NCI-H748 (cell line): ENCODE results near the gene ELAVL3.
"Not testable (repeated sequence)": the region's sequence is repeated elsewhere in the genome, so short reads cannot be mapped to it uniquely, and the experiment has no call there.

Source experiments
- DNase-seq: peaks from one replicate; lab custom pipeline; 2025; ENCODE audit not compliant: unreplicated experiment; lab: John Stamatoyannopoulos, UW

Gene ELAVL3

GRCh38 chr19:11460207-11460606, 20.6 kb downstream of the ELAVL3 start:
- no peak for DNase-seq

GRCh38 chr19:11458912-11459311, 21.9 kb downstream of the ELAVL3 start:
- not testable (repeated sequence) for DNase-seq

GRCh38 chr19:11458236-11458900, 22.5 kb downstream of the ELAVL3 start:
- no peak for DNase-seq

- no peak for DNase-seq
Measured at GRCh38 chr19:11457831-11458230, 23.0 kb downstream of the ELAVL3 start.

GRCh38 chr19:11457115-11457514, 23.7 kb downstream of the ELAVL3 start:
- DNase-seq = no peak

- no peak for DNase-seq
Measured at GRCh38 chr19:11456659-11457058, 24.2 kb downstream of the ELAVL3 start.

- not testable (repeated sequence) for DNase-seq
Measured at GRCh38 chr19:11455233-11455554, 25.7 kb downstream of the ELAVL3 start.

- DNase-seq = no peak
Measured at GRCh38 chr19:11453468-11454341, 27.1 kb downstream of the ELAVL3 start.

- no peak for DNase-seq
Measured at GRCh38 chr19:11452620-11453310, 28.1 kb downstream of the ELAVL3 start.

GRCh38 chr19:11451871-11452619, 28.8 kb downstream of the ELAVL3 start:
- no peak for DNase-seq

GRCh38 chr19:11451327-11451870, 29.4 kb downstream of the ELAVL3 start:
- DNase-seq = no peak

GRCh38 chr19:11450570-11451326, 30.1 kb downstream of the ELAVL3 start:
- no peak for DNase-seq

- DNase-seq = no peak
Measured at GRCh38 chr19:11448923-11449554, 31.8 kb downstream of the ELAVL3 start.

- DNase-seq = no peak
Measured at GRCh38 chr19:11448410-11448809, 32.4 kb downstream of the ELAVL3 start.

- no peak for DNase-seq
Measured at GRCh38 chr19:11447347-11448262, 33.2 kb downstream of the ELAVL3 start.

GRCh38 chr19:11446652-11447301, 34.1 kb downstream of the ELAVL3 start:
- peak; percentile 15 for DNase-seq

- no peak for DNase-seq
Measured at GRCh38 chr19:11446271-11446651, 34.6 kb downstream of the ELAVL3 start.

- no peak for DNase-seq
Measured at GRCh38 chr19:11445141-11445540, 35.7 kb downstream of the ELAVL3 start.
